Liver (tissue), 9 donors: Measurements from ENCODE around the gene PSTPIP1. TPM values are rescaled to one million over a fixed set of nuclear protein-coding genes. Genes with fewer than 3 reads are reported as not detected.

Source experiments
- DNase-seq: peaks from one replicate; pipeline ENCODE4 v3.0.0-alpha.2; 2017; ENCODE audit warnings: low spot score
- H3K27ac ChIP-seq, 2 donors: one replicate each; pipeline ENCODE4 v1.7.0; 2013; ENCODE audit warnings: inconsistent platforms in 2 of 2, low read length in 2 of 2, control low read depth in 1 of 2, low read depth in 1 of 2, mild to moderate bottlenecking in 1 of 2
- H3K27me3 ChIP-seq, 4 donors: one replicate each; pipeline versions ENCODE4 v1.6.1 to v1.7.0; 2013; ENCODE audit warnings: low read length in 3 of 4, inconsistent platforms in 1 of 4, mild to moderate bottlenecking in 1 of 4, moderate library complexity in 1 of 4; ENCODE audit not compliant: control insufficient read depth in 4 of 4, insufficient read depth in 4 of 4
- H3K36me3 ChIP-seq, 4 donors: one replicate each; pipeline versions ENCODE4 v1.6.1 to v1.7.0; 2013; ENCODE audit warnings: low read length in 3 of 4, mild to moderate bottlenecking in 3 of 4, low read depth in 1 of 4, moderate library complexity in 1 of 4; ENCODE audit not compliant: control insufficient read depth in 4 of 4, insufficient read depth in 3 of 4
- H3K4me1 ChIP-seq, 4 donors: one replicate each; pipeline versions ENCODE4 v1.6.1 to v1.7.0; 2013; ENCODE audit warnings: low read length in 3 of 4, mild to moderate bottlenecking in 3 of 4, moderate library complexity in 1 of 4; ENCODE audit not compliant: control insufficient read depth in 4 of 4, insufficient read depth in 4 of 4
- H3K4me3 ChIP-seq, 3 donors: one replicate each; pipeline versions ENCODE4 v1.6.1 to v1.7.0; 2013; ENCODE audit warnings: low read length in 3 of 3, control low read depth in 1 of 3, low read depth in 1 of 3, mild to moderate bottlenecking in 1 of 3
- H3K9ac ChIP-seq, 2 donors: one replicate each; pipeline ENCODE4 v1.7.0; 2013; ENCODE audit warnings: low read length in 2 of 2, mild to moderate bottlenecking in 2 of 2, moderate library complexity in 2 of 2, control low read depth in 1 of 2, low read depth in 1 of 2
- H3K9me3 ChIP-seq, 4 donors: one replicate each; pipeline versions ENCODE4 v1.6.1 to v1.7.0; 2013; ENCODE audit warnings: low read length in 3 of 4; ENCODE audit not compliant: control insufficient read depth in 4 of 4
- GABPA ChIP-seq, 2 donors: IDR thresholded peaks in 1 of 2; conservative IDR thresholded peaks in 1 of 2; 2 replicates each; pipeline ENCODE4 v1.6.1; 2016; ENCODE audit warnings: antibody characterized with exemption in 2 of 2, mild to moderate bottlenecking in 1 of 2, moderate library complexity in 1 of 2
- HNF4A ChIP-seq, 2 donors: conservative IDR thresholded peaks; 2 replicates each; pipeline ENCODE4 v1.6.1; 2016; ENCODE audit warnings: antibody characterized with exemption in 2 of 2, mild to moderate bottlenecking in 2 of 2
- JUND ChIP-seq, 2 donors: IDR thresholded peaks; 2 replicates each; pipeline ENCODE4 v1.6.1; 2016; ENCODE audit warnings: antibody characterized with exemption in 2 of 2
- RAD21 ChIP-seq, 2 donors: IDR thresholded peaks; 2 replicates each; pipeline ENCODE4 v1.6.1; 2016; ENCODE audit warnings: antibody characterized with exemption in 2 of 2, mild to moderate bottlenecking in 2 of 2
- RXRA ChIP-seq, 2 donors: IDR thresholded peaks; 2 replicates each; pipeline ENCODE4 v1.6.1; 2017 to 2018; ENCODE audit warnings: antibody characterized with exemption in 2 of 2, mild to moderate bottlenecking in 1 of 2
- TAF1 ChIP-seq: conservative IDR thresholded peaks from 2 replicates; pipeline ENCODE4 v1.6.1; 2016; ENCODE audit warnings: antibody characterized with exemption, mild to moderate bottlenecking
- YY1 ChIP-seq: IDR thresholded peaks from 2 replicates; pipeline ENCODE4 v1.6.1; 2016; ENCODE audit warnings: antibody characterized with exemption, mild to moderate bottlenecking
- WGBS: extraction: QIAGEN DNeasy Blood & Tissue Kit; methylation state at CpG from one replicate; pipeline ENCODE4 v1.1.7; 2013; 5-methylcytosine and 5-hydroxymethylcytosine counted together
- polyA plus RNA-seq, 2 donors: library from polyadenylated mRNA; stranded (reverse) in 1 of 2; unstranded in 1 of 2; fragments of 200-250 nt in 1 of 2; fragments of >200 nt in 1 of 2; fragmentation: Nextera tagmentation in 1 of 2; extraction: Ambion mirVana in 1 of 2; gene quantifications; one replicate each; pipeline versions ENCODE4 v1.2.1 to v1.2.3, GENCODE V29; 2013 to 2015
- total RNA-seq, 2 donors: library from RNA; depleted of rRNA; stranded (reverse); fragments of >200 nt; gene quantifications; one replicate each; pipeline ENCODE4 v1.2.3, GENCODE V29; 2014
- TF ChIP-seq, protein P1 (sequence below): IDR thresholded peaks from 2 replicates; pipeline ENCODE4 v1.6.1; 2016; ENCODE audit warnings: antibody characterized with exemption
- TF ChIP-seq, protein P2 (sequence below): IDR thresholded peaks from 2 replicates; pipeline ENCODE4 v1.6.1; 2016; ENCODE audit warnings: antibody characterized with exemption
- TF ChIP-seq, protein P3 (sequence below): IDR thresholded peaks from 2 replicates; pipeline ENCODE4 v1.6.1; 2016; ENCODE audit warnings: antibody characterized with exemption, mild to moderate bottlenecking
- donor health status: healthy.
- donor health status: healthy.
- donor health status: healthy.
- donor health status: healthy.
- donor health status: healthy.

PSTPIP1 gene
- total and polyA plus RNA-seq, 4 donors: 1.1 to 4.6 (median 3.0) TPM

DNA sequence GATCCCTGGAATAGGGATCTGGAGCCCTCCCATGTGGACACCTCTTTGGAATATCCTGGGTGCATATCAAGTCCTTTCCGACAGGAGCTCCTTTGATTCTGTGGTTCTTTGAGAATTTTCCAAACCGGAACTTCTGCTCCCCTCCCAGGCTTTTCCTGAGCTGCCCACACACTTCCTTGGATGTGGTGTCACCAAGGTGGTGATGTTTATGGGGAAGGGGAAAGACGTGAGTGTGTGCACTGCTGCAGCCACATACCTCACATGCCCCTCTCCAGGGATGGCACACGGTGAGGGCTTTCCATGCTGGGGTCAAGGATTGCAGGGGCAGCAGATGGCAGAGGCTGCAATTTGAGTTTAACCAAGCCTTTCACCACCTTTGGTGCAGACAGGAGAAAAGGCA lies 27.9 kb upstream of the PSTPIP1 start:
- Histone ChIP-seq H3K9me3 (no peaks in the 10 kb centered on the region), H3K9ac (no peak overlapping the region), H3K27me3 (no peaks in the 10 kb centered on the region), H3K4me1 (no peaks in the 10 kb centered on the region), H3K36me3 (no peaks in the 10 kb centered on the region), H3K4me3 (no peak overlapping the region), H3K27ac (no peak overlapping the region)
- no peak for DNase-seq
- TF ChIP-seq RXRA (IDR thresholded peaks at IDR 0.05) (no peak), TAF1 (no peak), HNF4A (conservative IDR thresholded peaks at IDR 0.05) (no peak)
- TF ChIP-seq, protein P1, sequence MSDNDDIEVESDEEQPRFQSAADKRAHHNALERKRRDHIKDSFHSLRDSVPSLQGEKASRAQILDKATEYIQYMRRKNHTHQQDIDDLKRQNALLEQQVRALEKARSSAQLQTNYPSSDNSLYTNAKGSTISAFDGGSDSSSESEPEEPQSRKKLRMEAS: no peak
- WGBS: 64% methylated on average over 4 of the region's 4 CpGs

DNA sequence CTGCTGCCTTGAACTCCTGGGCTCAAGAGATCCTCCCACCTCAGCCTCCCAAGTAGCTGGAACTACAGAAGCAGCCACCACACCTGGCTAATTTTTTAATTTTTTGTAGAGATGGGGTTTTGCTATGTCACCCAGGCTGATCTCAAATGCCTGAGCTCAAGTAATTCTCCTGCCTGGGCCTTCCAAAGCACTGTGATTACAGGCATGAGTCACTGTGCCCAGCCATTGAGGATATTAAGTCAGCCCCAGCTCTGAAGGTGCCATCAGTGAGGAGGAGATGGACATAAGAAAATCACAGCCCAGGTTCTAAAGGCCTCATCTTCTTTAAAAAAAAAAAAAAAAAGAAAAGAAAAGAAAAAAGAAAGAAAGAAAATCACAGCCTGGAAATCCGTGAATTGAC lies 26.6 kb upstream of the PSTPIP1 start:
- 96% methylated on average over 1 of the region's 1 CpG for WGBS
- Histone ChIP-seq H3K4me1 (no peaks in the 10 kb centered on the region), H3K4me3 (no peak overlapping the region), H3K27ac (no peak overlapping the region), H3K27me3 (no peaks in the 10 kb centered on the region), H3K9ac (no peak overlapping the region), H3K36me3 (no peaks in the 10 kb centered on the region), H3K9me3 (no peaks in the 10 kb centered on the region)
- TF ChIP-seq JUND (IDR thresholded peaks at IDR 0.05) (no peak), YY1 (no peak), TAF1 (no peak), RXRA (IDR thresholded peaks at IDR 0.05) (no peak), GABPA (IDR thresholded peaks at IDR 0.05 in 1 of 2, conservative IDR thresholded peaks at IDR 0.05 in 1 of 2) (no peak), RAD21 (IDR thresholded peaks at IDR 0.05) (no peak), HNF4A (conservative IDR thresholded peaks at IDR 0.05) (no peak)
- TF ChIP-seq, protein P2, sequence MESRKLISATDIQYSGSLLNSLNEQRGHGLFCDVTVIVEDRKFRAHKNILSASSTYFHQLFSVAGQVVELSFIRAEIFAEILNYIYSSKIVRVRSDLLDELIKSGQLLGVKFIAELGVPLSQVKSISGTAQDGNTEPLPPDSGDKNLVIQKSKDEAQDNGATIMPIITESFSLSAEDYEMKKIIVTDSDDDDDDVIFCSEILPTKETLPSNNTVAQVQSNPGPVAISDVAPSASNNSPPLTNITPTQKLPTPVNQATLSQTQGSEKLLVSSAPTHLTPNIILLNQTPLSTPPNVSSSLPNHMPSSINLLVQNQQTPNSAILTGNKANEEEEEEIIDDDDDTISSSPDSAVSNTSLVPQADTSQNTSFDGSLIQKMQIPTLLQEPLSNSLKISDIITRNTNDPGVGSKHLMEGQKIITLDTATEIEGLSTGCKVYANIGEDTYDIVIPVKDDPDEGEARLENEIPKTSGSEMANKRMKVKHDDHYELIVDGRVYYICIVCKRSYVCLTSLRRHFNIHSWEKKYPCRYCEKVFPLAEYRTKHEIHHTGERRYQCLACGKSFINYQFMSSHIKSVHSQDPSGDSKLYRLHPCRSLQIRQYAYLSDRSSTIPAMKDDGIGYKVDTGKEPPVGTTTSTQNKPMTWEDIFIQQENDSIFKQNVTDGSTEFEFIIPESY: no peak
- TF ChIP-seq, protein P3, sequence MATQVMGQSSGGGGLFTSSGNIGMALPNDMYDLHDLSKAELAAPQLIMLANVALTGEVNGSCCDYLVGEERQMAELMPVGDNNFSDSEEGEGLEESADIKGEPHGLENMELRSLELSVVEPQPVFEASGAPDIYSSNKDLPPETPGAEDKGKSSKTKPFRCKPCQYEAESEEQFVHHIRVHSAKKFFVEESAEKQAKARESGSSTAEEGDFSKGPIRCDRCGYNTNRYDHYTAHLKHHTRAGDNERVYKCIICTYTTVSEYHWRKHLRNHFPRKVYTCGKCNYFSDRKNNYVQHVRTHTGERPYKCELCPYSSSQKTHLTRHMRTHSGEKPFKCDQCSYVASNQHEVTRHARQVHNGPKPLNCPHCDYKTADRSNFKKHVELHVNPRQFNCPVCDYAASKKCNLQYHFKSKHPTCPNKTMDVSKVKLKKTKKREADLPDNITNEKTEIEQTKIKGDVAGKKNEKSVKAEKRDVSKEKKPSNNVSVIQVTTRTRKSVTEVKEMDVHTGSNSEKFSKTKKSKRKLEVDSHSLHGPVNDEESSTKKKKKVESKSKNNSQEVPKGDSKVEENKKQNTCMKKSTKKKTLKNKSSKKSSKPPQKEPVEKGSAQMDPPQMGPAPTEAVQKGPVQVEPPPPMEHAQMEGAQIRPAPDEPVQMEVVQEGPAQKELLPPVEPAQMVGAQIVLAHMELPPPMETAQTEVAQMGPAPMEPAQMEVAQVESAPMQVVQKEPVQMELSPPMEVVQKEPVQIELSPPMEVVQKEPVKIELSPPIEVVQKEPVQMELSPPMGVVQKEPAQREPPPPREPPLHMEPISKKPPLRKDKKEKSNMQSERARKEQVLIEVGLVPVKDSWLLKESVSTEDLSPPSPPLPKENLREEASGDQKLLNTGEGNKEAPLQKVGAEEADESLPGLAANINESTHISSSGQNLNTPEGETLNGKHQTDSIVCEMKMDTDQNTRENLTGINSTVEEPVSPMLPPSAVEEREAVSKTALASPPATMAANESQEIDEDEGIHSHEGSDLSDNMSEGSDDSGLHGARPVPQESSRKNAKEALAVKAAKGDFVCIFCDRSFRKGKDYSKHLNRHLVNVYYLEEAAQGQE: no peak
- TF ChIP-seq, protein P1: no peak
- DNase-seq: no peak
